OCI-LY3 (cell line): ENCODE results near the gene SLC26A8.

Experiments used
- CTCF ChIP-seq: fragments of 200-600, 300-600 bp; sonication (generic); IDR thresholded peaks from 2 replicates; pipeline ENCODE4 v1.5.1; 2014; ENCODE audit warnings: antibody characterized with exemption, low read length, low read depth
- EZH2phosphoT487 ChIP-seq: fragments of 200-600 bp; shearing (Covaris generic); IDR thresholded peaks from 2 replicates; pipeline ENCODE4 v1.6.1; 2018; ENCODE audit warnings: antibody characterized with exemption, mixed run types, low read depth

DNA sequence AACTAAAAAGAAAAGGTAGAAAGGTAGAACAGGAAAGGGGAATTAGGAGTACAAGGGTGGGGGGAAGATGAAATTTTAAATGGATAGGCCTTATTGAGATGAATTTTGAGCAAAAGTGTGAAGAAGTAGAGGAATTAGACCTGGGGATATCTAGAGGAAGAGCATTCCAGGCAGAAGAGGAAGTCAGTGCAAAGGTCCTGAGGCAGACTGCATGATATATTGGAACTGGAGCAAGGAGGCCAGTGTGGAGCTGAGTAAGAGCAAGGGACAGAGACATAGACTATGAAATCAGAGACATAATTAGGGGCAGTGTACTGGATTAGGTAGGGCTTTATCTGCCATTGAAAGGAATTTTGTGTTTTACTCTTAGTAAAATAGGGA, 43.6 kb upstream of the SLC26A8 start:
- no peak for TF ChIP-seq EZH2phosphoT487
- no peak for TF ChIP-seq CTCF
